ENCODE data around the gene MAD2L1BP.
"Not testable (repeated sequence)": the region's sequence is repeated elsewhere in the genome, so short reads cannot be mapped to it uniquely, and the experiment has no call there.

MAD2L1BP gene

DNA sequence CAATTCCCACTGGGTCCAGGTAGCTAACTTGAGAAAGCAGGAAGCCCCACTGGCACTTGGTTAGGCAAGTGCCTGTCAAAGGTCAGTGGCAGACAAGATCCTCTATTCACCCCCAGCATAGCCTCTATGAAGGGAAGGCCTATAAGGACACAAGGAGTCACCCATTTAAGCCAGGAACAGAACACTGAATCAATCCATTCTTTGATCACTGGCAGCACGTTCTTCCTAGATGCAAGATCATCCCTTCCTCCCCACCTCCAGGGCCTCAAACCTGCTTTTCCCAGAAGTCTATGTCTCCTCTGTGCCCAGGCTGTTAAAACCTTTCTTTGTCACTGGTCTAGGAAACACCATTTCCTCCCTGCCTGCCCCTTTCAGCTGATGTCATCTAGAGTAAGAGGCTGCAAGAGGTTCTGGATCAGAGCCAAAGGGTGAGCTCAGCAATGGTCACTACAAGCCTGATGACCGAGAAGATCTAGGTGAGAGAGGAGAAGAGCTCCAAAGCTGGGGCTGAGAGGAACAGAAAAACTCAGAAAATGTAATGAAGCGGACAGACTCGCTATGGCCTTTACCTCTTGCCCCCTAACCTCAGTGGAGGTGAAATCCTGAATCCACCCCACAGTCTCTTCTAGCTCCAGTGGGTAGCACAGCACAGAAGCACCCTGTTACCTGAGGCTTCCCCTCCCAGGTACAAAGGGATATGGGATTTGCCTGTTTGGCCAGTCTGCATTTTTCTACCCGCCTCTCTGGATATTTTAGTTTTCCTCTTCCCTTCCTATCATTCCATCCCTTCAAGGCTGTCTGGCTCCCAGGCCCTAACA lies 8.4 kb upstream of the MAD2L1BP start:
- DNase-seq = peak; percentile 62

DNA sequence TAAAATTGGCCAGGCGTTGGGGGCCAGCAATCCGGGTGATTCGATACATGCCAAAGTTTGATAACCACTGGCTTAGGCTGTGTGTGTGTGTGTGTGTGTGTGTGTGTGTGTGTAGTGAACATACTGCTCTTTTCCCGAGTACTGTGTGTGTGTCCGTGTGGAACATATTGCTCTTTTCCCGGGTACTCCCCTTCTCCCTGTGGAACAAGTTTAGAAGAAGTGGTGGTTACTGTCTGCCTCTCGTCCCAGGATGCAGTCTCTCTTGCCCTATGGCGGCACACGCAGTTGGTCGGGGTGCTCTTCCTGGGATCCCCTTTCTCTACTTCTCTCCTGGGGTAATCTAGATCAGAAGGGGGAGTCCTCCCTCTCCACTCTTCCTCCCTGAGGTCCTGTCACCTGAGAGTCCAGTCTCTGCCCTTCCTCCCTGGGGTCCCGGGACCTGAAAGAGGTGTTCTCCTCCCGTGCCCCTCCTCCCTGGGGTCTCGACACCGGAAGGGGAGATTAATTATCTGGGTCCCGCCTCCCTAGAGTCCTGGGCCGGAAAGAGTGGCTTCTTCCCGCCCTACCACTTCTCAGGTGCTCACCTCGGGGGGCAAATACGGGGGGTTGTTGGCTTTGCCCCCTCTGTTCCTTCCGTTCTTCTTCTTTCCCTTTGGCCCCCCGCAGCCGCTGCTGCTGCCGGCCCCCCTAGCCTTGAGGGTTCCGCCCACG lies 7.1 kb upstream of the MAD2L1BP start:
- DNase-seq = peak; percentile 54

DNA sequence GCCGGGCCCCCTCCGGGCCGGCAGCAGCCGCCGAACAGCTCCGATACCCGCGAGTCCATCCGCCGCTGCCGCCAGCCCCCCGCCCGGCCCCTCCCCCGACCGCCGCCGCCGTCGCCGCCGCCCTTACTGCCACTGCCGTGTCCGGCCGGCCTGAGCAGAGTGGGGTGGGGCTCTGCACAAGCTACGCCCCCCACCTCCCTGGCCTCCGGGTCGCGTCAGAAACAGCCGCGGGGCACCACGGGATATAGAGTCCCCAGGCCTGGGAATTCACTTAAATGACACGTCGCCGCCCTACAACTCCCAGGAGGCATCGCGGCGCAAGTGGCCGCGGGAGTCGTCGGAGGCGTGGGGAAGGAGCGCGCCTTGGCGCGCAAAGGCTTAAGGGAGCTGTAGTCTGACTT lies 6.5 kb upstream of the MAD2L1BP start, which contains the start of gene GTPBP2:
Gene GTPBP2, minus strand, starts transcription at position 161 of the 401 bp plus-strand sequence. Its CDS starts 102 bp downstream, at position 59.
- peak; percentile 97 for DNase-seq

DNA sequence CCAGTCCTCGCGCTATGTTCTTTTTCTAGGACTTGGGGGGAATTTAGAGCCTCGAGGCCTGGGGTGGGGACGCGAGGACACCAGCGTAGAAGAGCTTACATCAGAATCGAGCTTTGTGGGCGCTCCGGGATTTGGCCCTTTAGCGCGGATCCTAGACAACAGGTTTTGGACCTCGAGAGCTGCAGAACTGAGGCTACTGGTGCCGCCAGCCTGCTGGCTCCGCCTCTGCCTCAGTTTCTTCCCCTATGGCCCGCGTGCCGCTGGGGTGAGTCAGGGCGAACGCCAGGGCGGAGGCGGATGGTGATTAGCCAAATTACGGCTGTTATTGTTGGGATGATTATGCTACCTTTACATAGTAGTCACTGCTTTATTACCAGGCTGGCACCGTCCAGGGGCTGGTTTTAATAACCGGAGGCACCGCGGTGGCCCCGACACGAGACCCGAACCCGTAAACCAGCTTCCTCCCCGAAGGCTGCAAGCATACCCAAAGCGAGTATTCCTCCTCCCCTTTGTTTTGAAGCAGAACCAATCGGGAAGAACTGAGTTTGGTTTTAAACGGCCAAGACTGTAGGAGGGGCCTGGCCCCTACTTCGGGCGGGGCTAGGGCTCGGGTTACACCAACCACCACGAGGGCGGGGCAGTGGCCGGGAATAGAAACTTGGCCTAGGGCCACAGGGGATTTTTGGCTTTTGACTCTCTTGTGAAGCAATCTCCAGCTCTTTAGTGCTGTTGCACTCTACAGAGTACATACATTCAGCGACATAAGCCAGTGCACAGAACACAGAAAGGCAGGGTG lies 5.9 kb upstream of the MAD2L1BP start:
- peak; percentile 97 for DNase-seq

DNA sequence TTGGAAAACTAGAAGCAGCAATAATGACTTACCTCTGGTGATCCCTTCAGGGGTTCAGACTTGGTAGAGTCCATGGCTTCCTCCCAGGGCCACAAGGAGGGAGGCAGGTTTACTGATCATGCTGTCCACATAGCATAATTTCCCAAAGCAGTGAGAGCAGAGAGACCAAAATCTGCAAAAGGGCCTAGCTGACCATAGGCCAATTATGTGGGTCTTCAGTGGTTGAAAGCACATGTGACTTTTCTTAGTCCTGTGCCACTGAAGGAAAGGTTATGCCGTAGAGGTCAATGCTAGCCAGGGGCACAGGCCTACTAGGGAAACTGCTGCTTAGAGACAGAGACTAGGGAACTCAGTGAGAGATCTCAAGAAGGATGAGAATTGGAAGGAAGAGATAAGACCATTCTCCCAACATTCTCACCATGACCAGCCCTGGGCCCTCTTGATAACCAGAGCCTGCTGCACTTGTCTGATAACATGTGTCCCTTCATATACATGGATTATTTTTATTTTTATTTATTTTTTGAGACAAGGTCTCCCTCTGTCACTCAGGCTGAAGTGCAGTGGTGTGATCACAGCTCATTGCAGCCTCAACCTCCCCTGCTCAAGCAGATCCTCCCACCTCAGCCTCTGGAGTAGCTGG lies 4.5 kb upstream of the MAD2L1BP start:
- no peak for DNase-seq

DNA sequence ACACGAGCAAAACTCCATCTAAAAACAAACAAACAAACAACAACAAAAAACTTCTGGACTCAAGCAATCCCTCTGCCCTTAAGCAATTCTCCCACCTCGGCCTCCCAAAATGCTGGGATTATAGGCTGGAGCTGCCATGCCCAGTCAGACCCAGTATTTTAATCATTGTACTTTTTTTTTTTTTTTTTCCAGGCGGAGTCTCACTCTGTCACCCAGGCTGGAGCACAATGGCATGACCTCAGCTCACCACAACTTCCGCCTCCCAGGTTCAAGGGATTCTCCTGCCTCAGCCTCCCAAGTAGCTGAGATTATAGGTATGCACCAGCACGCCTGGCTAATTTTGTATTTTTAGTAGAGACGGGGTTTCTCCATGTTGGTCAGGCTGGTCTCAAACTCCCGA lies 2.6 kb upstream of the MAD2L1BP start:
- not testable (repeated sequence) for DNase-seq

DNA sequence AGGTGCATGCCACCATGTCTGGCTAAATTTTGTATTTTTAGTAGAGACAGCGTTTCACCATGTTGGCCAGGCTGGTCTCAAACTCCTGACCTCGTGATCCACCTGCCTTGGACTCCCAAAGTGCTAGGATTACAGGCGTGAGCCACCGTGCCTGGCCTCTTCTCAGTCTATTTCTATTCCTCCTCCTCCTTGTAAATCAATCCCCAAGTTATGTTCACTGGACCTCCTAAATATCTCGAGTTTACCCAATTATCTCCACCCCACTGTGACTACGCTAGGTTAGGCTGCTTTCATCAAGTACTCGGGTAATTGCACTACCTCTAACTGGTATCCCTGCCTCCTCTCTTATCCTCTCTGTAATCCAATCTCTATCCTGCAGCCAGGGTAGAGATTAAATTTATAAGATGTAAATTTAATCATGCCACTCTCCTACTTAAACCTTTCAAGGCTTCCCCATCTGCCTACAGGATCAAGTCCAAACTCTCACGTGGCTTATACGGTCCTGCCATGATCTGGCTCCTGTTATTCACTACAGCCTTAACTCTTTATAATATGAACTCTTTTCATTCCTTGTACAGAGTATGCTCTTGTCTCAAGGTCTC lies 837 bp upstream of the MAD2L1BP start:
- DNase-seq = no peak

DNA sequence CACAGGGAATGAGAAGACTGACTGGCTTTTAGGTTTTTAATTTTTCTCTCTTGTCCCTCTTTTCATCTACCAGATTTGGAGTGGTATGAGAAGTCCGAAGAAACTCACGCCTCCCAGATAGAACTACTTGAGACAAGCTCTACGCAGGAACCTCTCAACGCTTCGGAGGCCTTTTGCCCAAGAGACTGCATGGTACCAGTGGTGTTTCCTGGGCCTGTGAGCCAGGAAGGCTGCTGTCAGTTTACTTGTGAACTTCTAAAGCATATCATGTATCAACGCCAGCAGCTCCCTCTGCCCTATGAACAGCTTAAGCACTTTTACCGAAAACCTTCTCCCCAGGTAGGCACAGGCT lies 644 bp downstream of the MAD2L1BP start:
- DNase-seq = no peak

DNA sequence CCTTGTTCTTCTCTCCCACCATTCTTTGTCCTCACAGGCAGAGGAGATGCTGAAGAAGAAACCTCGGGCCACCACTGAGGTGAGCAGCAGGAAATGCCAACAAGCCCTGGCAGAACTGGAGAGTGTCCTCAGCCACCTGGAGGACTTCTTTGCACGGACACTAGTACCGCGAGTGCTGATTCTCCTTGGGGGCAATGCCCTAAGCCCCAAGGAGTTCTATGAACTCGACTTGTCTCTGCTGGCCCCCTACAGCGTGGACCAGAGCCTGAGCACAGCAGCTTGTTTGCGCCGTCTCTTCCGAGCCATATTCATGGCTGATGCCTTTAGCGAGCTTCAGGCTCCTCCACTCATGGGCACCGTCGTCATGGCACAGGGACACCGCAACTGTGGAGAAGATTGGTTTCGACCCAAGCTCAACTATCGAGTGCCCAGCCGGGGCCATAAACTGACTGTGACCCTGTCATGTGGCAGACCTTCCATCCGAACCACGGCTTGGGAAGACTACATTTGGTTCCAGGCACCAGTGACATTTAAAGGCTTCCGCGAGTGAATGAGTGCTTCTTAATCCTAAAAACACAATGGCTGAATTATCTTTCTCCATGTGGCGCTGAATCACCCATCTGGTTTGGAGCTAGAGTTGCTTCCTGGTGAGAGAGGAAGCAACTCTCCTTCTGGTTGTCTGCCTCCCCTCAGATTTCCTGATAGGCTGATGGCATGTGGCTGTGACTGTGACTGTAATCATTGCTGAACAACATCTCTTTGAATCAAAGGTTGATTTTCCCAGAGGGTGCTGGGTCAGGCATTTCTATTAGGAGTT lies 4.6 kb downstream of the MAD2L1BP start:
- no peak for DNase-seq

DNA sequence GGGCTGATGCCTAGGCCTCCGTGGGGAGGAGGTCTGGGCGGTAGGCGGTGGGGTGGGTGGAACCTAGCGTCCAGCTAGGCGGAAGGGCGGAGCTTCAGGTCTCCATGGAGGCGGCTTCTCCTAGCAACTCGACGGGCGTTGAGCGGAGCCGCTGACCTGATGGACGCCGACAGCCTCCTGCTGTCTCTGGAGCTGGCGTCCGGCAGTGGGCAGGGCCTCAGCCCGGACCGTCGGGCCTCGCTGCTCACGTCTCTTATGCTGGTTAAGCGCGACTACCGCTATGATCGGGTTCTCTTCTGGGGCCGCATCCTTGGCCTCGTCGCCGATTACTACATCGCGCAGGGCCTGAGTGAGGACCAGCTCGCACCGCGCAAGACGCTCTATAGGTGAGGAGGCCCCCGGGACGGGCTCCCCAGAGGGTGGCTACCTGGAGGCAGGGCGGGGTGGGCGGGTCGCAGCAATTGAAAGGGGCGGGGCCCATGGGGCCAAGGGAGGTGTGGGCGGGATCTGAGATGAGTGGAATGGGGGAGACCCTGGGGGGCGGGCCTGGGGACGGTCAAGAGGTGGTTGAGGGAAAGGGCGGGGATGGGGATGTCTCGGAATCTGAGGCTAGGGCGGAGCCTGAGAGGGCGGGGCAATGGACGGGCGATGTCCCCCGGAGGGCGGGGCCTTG lies 9.4 kb downstream of the MAD2L1BP start, which contains the start of gene RSPH9:
Gene RSPH9, plus strand, starts transcription at position 97 of the 673 bp plus-strand sequence. Its CDS starts 63 bp downstream, at position 160.
- DNase-seq = no peak

DNA sequence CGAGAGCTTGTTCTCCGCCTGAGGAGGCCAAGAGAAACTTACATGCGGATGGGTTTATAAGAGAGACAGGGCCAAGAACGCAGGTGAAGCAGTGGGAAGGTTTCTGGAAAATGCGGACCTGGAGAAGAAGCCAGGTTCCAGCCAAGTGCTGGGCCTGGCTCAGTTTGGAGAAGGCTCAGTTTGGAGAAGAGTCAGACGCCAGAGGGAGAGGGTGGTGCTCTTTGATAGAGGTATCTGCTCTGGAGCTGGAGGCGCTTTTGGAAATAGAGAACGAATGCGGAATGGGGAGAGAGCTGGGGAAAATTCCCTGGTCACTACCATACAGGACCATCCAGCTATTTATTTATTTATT lies 9.9 kb downstream of the MAD2L1BP start:
- DNase-seq = no peak

DNA sequence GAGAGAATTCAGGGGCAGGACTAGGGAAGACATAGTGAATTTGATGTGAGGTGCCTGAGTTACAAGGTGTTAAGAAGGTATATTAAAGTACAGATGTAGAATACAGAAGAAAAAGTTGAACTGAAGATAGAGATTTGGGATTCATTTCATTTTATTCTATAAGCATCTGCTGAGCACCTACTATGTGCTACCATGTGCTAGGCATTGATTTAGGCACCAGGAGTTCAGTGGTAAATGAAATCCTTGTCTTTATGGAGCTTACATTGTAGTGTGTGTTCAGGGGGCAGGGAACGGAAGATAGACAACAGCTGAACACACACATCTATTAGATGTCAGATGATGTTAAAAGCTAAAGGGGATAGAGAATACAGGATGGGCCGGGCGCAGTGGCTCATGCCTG lies 12.0 kb downstream of the MAD2L1BP start:
- DNase-seq = no peak

DNA sequence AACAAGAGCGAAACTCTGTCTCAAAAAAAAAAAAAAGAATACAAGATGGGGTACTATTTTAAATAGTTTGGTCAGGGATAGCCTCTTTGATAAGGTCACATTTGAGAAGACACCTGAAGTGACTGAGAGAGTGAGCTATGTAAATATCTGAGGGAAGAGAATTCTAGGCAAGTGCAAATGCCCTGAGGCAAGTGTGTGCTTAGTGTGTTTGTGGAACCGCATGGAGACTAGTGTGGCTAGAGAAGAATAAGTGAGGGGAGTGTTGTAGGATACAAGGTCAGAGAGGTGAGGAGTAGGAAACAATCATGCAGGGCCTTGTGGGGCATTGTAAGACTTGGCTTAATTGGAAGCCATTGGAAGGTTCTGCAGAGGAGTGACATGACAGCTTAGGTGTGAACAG lies 12.6 kb downstream of the MAD2L1BP start:
- DNase-seq = no peak

DNA sequence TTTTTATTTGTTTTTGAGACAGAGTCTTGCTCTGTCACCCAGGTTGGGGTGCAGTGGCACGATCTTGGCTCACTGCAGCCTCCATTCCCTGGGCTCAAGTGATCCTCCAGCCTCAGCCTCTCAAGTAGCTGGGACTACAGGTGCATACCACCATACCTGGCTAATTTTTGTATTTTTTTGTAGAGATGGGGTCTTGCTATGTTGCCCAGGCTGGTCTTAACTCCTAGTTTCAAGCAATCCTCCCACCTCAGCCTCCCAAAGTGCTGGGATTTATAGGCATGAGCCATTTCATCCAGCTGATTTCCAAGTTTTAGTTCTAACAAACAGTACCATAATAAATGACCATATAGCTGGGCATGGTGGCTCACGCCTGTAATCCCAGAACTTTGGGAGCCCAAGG lies 17.2 kb downstream of the MAD2L1BP start:
- not testable (repeated sequence) for DNase-seq

DNA sequence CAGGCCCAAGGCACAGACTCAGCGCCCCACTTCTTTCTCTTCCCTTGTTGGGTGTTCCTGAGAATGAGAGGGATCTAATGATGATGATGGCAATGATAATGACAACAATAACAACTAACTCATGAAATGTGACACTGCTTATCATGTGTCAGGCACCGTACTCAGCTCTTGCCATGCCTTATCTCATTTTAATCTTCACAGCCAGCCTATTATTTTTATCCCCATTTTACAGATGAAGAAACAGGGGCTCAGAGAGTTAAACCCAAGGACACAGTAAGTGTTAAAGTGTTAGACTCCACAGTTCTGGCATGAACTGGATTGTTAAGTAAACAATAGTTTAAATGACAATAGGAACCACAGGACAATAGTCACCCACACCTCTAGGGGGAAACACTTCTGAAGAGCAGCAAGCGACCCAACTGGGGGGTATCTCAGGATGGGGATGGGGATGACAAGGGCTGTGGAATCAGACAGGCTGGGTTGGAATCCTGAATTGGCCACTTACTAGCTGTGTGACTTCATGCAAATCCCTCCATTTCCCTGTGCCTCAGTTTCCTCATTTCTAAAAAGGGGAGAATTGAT lies 21.7 kb downstream of the MAD2L1BP start:
- no peak for DNase-seq

DNA sequence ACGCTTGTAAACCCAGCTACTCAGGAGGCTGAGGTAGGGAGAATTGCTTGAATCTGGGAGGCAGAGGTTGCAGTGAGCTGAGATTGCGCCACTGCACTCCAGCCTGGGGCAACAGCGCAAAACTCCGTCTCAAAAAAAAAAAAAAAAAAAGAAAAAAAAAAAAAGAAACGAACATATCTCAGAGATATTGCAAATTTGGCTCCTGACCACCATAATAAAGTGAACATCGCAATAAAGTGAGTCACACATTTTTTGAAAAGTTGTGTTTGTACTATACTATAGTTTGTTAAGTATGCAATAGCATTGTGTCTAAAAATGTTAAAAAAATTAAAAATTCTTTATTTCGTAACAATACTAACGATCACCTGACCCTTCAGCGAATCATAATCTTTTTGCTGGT lies 22.5 kb downstream of the MAD2L1BP start:
- no peak for DNase-seq

DNA sequence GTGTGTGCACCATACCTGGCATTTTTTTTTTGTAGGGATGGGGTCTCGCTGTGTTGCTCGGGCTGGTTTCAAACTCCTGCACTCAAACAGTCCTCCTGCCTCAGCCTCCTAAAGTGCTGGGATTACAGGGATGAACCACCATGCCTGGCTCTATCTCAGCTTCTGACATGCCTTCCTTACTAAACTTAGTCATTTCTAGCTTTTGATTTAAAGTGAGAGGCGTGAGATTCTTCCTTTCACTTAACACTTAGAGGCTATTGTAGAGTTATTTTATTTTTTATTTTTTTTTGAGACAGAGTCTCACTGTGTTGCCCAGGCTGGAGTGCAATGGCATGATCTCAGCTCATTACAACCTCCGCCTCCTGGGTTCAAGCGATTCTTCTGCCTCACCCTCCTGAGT lies 27.3 kb downstream of the MAD2L1BP start:
- not testable (repeated sequence) for DNase-seq

DNA sequence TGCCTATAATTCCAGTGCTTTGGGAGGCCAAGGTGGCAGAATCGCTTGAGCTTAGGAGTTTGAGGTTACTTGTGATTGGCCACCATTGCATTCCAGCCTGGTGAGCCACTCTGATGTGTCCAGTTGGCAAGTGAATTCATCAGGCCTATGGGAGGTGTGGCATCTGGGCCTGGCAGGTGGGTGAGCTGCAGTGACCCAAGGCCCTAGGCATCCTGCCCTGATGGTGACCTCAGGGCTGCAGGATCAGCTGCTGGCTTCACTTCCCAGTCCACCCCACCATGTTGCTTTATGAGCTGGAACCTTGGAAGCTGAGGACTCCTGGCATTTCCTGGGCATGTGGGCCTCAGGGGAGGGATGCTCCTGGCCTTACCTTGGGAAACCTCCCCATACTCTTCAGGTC lies 29.7 kb downstream of the MAD2L1BP start:
- no peak for DNase-seq

DNA sequence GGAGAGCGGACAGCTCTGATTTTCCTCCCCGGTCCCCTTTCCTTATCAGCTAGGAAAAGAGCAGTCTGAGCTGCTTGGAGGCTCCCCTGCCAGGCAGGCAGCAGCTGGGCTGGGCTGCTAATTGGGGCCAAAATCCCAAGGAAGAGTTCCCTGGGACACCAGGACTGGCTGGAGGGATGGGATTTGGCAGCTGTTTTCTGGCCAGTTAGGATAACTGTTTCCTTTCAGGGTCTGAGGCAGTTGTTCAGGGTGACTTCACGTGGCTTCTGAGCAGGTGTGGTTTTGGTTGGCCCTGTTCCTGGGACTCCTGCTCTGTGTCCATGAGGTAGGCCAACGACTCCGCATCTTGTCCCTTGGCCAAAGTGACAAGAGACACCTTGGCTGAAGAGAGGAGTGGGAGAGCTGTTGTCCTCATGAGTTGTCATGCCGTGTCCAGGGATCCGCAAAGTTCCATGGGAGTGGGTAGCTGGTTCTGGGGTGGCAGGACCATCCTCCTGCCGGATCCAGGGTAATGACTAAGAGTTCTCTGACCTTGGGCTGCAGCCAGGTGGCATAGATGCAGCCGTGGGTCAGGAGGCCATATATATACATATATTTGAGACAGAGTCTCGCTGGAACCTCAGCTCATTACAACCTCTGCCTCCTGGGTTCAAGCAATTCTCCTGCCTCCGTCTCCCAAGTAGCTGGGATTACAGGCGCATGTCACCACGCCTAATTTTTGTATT lies 30.7 kb downstream of the MAD2L1BP start:
- DNase-seq = no peak

All from DMS79 (cell line).